Measurements from ENCODE around the gene FAU. TPM values are rescaled to one million over a fixed set of nuclear protein-coding genes. Genes with fewer than 3 reads are reported as not detected.

The FAU gene
- total RNA-seq, 2 donors from 2014 or later: 365 to 553 TPM

DNA sequence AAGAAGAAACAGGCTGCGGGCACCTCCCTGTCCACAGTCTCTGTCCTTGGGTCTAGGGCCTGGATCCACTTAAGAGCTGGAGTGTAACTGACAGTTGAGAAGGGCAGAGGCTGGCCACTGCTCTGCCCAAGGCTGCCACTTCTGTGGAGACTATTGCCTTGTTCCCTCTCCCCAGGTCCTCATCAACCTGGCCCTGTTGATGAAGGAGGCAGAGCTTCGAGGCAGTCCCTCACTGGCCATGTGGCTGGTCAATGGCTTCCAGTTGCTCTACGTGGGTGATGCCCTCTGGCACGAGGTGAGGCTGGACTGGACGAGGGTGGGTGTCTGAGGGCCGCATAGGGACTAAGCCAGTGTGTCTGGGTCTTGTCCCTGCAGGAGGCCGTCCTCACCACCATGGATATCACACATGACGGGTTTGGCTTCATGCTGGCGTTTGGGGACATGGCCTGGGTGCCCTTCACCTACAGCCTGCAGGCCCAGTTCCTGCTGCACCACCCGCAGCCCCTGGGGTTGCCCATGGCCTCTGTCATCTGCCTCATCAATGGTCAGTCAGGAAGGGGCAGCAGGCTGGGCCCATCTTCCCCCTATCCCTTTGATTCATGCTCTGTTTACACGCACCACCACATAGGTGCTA, 7.3 kb downstream of the FAU start:
- no peaks in the 10 kb centered on the region for H3K27me3 ChIP-seq (replicated peaks; ENCODE audit: insufficient read depth)
- TF ChIP-seq, protein P1, sequence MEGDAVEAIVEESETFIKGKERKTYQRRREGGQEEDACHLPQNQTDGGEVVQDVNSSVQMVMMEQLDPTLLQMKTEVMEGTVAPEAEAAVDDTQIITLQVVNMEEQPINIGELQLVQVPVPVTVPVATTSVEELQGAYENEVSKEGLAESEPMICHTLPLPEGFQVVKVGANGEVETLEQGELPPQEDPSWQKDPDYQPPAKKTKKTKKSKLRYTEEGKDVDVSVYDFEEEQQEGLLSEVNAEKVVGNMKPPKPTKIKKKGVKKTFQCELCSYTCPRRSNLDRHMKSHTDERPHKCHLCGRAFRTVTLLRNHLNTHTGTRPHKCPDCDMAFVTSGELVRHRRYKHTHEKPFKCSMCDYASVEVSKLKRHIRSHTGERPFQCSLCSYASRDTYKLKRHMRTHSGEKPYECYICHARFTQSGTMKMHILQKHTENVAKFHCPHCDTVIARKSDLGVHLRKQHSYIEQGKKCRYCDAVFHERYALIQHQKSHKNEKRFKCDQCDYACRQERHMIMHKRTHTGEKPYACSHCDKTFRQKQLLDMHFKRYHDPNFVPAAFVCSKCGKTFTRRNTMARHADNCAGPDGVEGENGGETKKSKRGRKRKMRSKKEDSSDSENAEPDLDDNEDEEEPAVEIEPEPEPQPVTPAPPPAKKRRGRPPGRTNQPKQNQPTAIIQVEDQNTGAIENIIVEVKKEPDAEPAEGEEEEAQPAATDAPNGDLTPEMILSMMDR (IDR thresholded peaks at IDR 0.05): no peak
- peaks cover 3% of the 10 kb centered on the region for H3K36me3 ChIP-seq
- ATAC-seq (ENCODE audit: insufficient number of reproducible peaks, low FRiP score, low read depth): no peak
- no peaks in the 10 kb centered on the region for H3K9me3 ChIP-seq
- no peak for DNase-seq (ENCODE audit: low spot score)
- H3K4me3 ChIP-seq: no peak overlapping the region
- peaks cover 25 to 47% of the 10 kb centered on the region in 2 donors for H3K4me1 ChIP-seq (ENCODE audit: control insufficient read depth in 1 of 2, low read depth in 2 of 2)
- H3K27ac ChIP-seq: no peak overlapping the region

DNA sequence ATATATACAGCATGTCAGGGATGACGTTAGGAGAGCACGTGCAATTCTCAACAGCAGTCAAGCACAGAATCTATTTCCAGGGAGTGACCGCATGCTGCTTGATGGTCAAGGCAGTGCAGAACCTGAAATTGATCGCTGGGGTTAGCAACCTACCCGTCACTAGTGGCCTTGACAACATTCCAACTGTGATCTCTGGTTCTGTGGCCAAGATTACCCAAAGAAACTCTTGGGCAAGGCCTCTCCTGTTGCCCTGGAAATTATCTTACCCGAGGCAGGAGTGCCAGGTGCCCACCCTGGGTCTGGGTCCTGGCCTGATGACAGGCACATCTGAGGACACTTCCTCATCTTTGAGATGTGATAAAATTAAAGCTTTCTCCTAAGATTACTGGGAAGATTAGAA, 8.1 kb downstream of the FAU start:
- Histone ChIP-seq H3K27me3 (replicated peaks; ENCODE audit: insufficient read depth) (no peaks in the 10 kb centered on the region), H3K36me3 (peaks cover 10% of the 10 kb centered on the region), H3K4me1 (ENCODE audit: control insufficient read depth in 1 of 2, low read depth in 2 of 2) (peaks cover 25 to 47% of the 10 kb centered on the region in 2 donors), H3K27ac (no peak overlapping the region), H3K4me3 (no peak overlapping the region), H3K9me3 (no peaks in the 10 kb centered on the region)
- no peak for ATAC-seq (ENCODE audit: insufficient number of reproducible peaks, low FRiP score, low read depth)
- DNase-seq (ENCODE audit: low spot score): no peak
- TF ChIP-seq, protein P1 (IDR thresholded peaks at IDR 0.05): no peak

DNA sequence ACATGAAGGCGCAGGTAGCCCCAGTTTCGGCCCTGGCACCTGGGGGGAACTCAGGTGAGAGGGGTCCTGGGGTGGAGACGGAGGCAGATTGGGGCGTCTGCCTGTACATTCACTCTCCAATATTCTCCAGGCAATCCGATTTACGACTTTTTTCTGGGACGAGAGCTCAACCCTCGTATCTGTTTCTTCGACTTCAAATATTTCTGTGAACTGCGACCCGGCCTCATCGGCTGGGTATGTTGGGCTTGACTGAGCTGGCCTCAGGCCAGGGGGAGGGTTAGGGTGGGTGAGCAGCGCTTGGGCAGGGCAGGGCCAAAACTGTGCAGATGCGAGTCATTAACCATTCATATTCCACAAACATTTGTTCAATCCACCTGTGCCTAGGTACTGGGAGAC, 8.6 kb downstream of the FAU start:
- Histone ChIP-seq H3K27me3 (replicated peaks; ENCODE audit: insufficient read depth) (no peaks in the 10 kb centered on the region), H3K27ac (no peak overlapping the region), H3K4me1 (ENCODE audit: control insufficient read depth in 1 of 2, low read depth in 2 of 2) (peaks cover 25 to 47% of the 10 kb centered on the region in 2 donors), H3K36me3 (peaks cover 15% of the 10 kb centered on the region), H3K4me3 (peak overlapping the region; percentile 88), H3K9me3 (no peaks in the 10 kb centered on the region)
- TF ChIP-seq, protein P1 (IDR thresholded peaks at IDR 0.05): no peak
- DNase-seq (ENCODE audit: low spot score) (no peak), ATAC-seq (ENCODE audit: insufficient number of reproducible peaks, low FRiP score, low read depth) (no peak)

DNA sequence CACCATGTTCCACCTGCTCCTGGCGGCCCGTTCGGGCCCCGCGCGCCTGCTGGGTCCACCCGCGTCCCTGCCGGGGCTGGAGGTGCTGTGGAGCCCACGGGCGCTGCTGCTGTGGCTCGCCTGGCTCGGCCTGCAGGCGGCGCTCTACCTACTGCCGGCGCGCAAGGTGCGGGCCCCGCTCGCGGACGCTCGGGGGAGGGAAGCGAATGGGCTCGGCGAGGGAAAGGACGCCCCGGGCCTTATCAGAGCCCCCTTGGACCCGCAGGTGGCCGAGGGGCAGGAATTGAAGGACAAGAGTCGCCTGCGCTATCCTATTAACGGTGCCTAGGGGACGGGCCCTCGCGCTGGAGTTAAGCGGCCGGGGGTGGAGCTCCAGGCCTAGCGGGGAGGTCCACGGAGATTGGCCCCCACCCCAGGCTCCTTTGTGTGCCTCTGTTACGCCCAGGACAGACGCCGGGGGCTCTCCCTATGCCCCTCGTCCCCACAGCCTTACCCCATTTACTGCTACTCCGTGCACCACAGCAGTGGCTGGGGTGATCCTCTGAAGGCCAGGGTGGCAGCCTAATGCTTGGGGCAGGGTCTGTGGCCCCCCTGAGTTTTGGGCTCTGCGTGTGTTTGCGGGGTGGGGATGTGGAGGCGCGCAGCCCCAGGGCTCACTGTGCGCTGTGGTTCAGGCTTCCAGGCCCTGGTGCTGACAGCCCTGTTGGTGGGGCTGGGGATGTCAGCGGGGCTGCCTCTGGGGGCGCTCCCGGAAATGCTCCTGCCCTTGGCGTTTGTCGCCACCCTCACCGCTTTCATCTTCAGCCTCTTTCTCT, 9.2 kb downstream of the FAU start:
- DNase-seq (ENCODE audit: low spot score) (no peak), ATAC-seq (ENCODE audit: insufficient number of reproducible peaks, low FRiP score, low read depth) (no peak)
- Histone ChIP-seq H3K4me1 (ENCODE audit: control insufficient read depth in 1 of 2, low read depth in 2 of 2) (peaks cover 25 to 47% of the 10 kb centered on the region in 2 donors), H3K27me3 (replicated peaks; ENCODE audit: insufficient read depth) (no peaks in the 10 kb centered on the region), H3K4me3 (peak overlapping the region; percentile 88), H3K36me3 (peaks cover 21% of the 10 kb centered on the region), H3K27ac (peak overlapping the region in 1 of 2 donors; percentile 54), H3K9me3 (no peaks in the 10 kb centered on the region)
- TF ChIP-seq, protein P1 (IDR thresholded peaks at IDR 0.05): peak; percentile 82

DNA sequence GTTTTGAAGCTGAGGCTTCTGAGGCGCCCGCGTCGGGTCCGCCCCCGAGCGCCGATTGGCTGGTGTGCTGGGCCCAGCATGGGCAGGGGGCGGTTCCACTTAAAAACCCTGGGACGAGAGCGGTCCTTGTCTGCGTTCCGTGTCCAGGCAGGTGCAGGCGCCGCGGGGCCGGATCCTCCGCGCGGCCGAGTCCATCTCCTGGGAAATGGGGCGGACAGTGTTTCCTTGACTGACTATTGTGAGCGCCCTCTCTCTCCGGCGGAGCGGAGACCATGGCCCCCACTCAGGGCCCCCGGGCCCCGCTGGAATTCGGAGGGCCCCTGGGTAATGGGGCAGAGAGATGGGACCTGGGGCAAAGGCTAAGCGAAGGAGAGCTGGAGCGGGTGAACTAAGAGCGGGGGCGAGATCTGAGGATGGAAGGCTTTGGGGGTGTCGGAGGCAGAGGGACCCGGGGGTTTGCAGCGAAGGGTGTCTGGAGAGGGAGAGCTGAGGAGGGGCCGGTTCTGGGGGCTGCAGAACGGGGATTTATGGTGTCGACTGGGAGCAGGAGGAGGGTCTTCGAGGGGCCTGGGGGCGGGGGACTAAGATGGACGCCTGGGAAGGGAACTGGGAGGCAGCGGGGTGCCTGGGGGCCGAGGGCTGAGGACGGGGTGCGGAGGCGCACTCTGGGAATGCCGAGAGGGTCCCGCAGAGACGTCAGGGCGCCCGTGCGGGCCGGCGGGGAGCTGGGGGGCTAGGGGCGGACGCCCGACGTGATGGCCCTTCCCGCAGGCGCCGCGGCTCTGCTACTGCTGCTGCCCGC, 10.0 kb downstream of the FAU start, which contains the start of gene TM7SF2:
TM7SF2 (plus strand) TSS at position 129 of the 802 bp plus-strand sequence; CDS start at position 273, 144 bp downstream.
- Histone ChIP-seq H3K4me3 (peak within 1 kb of the TSS; percentile 88), H3K36me3 (peaks cover 25% of the 10 kb centered on the region), H3K27me3 (replicated peaks; ENCODE audit: insufficient read depth) (no peaks in the 10 kb centered on the region), H3K27ac (peak within 1 kb of the TSS; percentile 46 to 54), H3K9me3 (no peaks in the 10 kb centered on the region), H3K4me1 (ENCODE audit: control insufficient read depth in 1 of 2, low read depth in 2 of 2) (peaks cover 25 to 45% of the 10 kb centered on the region in 2 donors)
- peak; percentile 83 for DNase-seq (ENCODE audit: low spot score)
- TF ChIP-seq, protein P1 (IDR thresholded peaks at IDR 0.05): no peak
- ATAC-seq (ENCODE audit: insufficient number of reproducible peaks, low FRiP score, low read depth): peak; percentile 44
